Karpas-422 (cell line): ENCODE data around the gene ELP4. TPM values are rescaled to one million over a fixed set of nuclear protein-coding genes. Genes with fewer than 3 reads are reported as not detected.

Source experiments
- DNase-seq: peaks from one replicate; pipeline ENCODE4 v3.0.0-alpha.2; 2015
- H2AFZ ChIP-seq: fragments of 200-600 bp; sonication (generic); 2 replicates; pipeline ENCODE4 v1.6.1; 2014; ENCODE audit warnings: antibody characterized with exemption, low read length, mixed read lengths
- H3K27ac ChIP-seq: fragments of 200-600 bp; sonication (generic); 2 replicates; pipeline ENCODE4 v1.5.1; 2014; ENCODE audit warnings: mild to moderate bottlenecking, low read length, moderate library complexity
- H3K27me3 ChIP-seq: fragments of 200-600 bp; sonication (generic); 2 replicates; pipeline ENCODE4 v1.6.1; 2014; ENCODE audit warnings: low read length, mixed read lengths
- H3K36me3 ChIP-seq: fragments of 200-600 bp; sonication (generic); 2 replicates; pipeline ENCODE4 v1.6.1; 2014; ENCODE audit warnings: low read length, mixed read lengths; ENCODE audit not compliant: insufficient read depth
- H3K4me1 ChIP-seq: fragments of 200-600 bp; sonication (generic); 2 replicates; pipeline ENCODE4 v1.6.1; 2014; ENCODE audit warnings: mild to moderate bottlenecking, low read length, mixed read lengths
- H3K4me2 ChIP-seq: fragments of 200-600 bp; sonication (generic); 2 replicates; pipeline ENCODE4 v1.6.1; 2014; ENCODE audit warnings: low read length, low read depth, mild to moderate bottlenecking; ENCODE audit not compliant: poor library complexity, severe bottlenecking
- H3K4me3 ChIP-seq: fragments of 200-600 bp; sonication (generic); 2 replicates; pipeline ENCODE4 v1.5.1; 2014; ENCODE audit warnings: mild to moderate bottlenecking, antibody characterized with exemption, low read length, mixed read lengths
- H3K79me2 ChIP-seq: fragments of 200-600 bp; sonication (generic); 2 replicates; pipeline ENCODE4 v1.6.1; 2014; ENCODE audit warnings: mild to moderate bottlenecking, low read length, mixed read lengths
- H3K9ac ChIP-seq: fragments of 200-600 bp; sonication (generic); 2 replicates; pipeline ENCODE4 v1.6.0; 2014; ENCODE audit warnings: low read length
- H3K9me2 ChIP-seq: fragments of 200-600 bp; sonication (generic), shearing (Covaris generic); replicated peaks from 2 replicates; pipeline ENCODE4 v1.6.0; 2014; ENCODE audit warnings: mild to moderate bottlenecking, low read length, moderate library complexity; ENCODE audit not compliant: insufficient read depth
- H3K9me3 ChIP-seq: fragments of 300-700, 200-600 bp; sonication (generic); 2 replicates; pipeline ENCODE4 v1.6.1; 2014; ENCODE audit warnings: low read length, mixed read lengths
- H4K20me1 ChIP-seq: fragments of 200-600 bp; sonication (generic); 2 replicates; pipeline ENCODE4 v1.6.1; 2014; ENCODE audit warnings: mild to moderate bottlenecking, antibody characterized with exemption, low read length, low read depth; ENCODE audit not compliant: insufficient read depth
- total RNA-seq: library from RNA; depleted of rRNA; stranded (reverse); fragments of >200 nt; shearing (Covaris generic); gene quantifications from 2 replicates; pipeline ENCODE4 v1.2.3, GENCODE V29; 2014; ENCODE audit warnings: low replicate concordance

The ELP4 gene
- total RNA-seq, 1 experiment from 2014 or later = 87.1 TPM

DNA sequence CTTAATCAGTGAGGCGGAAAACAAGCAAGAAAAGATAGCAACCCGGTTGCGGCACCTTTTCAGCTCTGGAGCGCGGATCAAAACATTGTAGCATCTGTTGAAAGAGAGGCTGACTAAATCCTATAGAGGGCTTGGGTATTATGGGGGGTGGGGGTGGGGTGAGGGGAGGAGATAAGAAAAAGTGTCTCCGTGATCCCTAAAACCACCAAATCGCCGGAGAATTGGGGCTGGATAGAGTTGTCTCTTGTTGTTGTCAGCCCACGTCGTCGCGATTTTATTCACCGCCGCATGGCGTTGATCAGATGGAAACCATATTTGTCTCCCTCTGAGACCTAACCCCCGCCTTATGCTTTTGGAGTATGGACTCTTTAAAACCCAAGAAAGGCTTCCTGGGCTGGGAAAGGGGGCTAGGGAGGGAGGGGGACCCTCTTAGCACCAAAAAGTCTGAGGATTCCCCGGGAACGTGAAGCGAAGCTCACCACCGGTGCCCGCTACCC lies 288.5 kb downstream of the ELP4 start:
- peak overlapping the region; percentile 89; the same call in 1 of the 2 replicates for H2AFZ ChIP-seq
- peak overlapping the region; percentile 55 for H3K9ac ChIP-seq
- H3K79me2 ChIP-seq = no peaks in the 10 kb centered on the region
- no peak for DNase-seq
- peak overlapping the region; percentile 59 for H3K4me2 ChIP-seq
- H3K4me1 ChIP-seq = peaks cover 5% of the 10 kb centered on the region
- no peaks in the 10 kb centered on the region for H3K9me3 ChIP-seq
- no peaks in the 10 kb centered on the region for H3K36me3 ChIP-seq
- H4K20me1 ChIP-seq = no peaks in the 10 kb centered on the region
- no peaks in the 10 kb centered on the region for H3K27me3 ChIP-seq
- H3K4me3 ChIP-seq = peak overlapping the region; percentile 51; the same call in 1 of the 2 replicates
- H3K9me2 ChIP-seq = no peaks in the 10 kb centered on the region
- no peak overlapping the region for H3K27ac ChIP-seq

DNA sequence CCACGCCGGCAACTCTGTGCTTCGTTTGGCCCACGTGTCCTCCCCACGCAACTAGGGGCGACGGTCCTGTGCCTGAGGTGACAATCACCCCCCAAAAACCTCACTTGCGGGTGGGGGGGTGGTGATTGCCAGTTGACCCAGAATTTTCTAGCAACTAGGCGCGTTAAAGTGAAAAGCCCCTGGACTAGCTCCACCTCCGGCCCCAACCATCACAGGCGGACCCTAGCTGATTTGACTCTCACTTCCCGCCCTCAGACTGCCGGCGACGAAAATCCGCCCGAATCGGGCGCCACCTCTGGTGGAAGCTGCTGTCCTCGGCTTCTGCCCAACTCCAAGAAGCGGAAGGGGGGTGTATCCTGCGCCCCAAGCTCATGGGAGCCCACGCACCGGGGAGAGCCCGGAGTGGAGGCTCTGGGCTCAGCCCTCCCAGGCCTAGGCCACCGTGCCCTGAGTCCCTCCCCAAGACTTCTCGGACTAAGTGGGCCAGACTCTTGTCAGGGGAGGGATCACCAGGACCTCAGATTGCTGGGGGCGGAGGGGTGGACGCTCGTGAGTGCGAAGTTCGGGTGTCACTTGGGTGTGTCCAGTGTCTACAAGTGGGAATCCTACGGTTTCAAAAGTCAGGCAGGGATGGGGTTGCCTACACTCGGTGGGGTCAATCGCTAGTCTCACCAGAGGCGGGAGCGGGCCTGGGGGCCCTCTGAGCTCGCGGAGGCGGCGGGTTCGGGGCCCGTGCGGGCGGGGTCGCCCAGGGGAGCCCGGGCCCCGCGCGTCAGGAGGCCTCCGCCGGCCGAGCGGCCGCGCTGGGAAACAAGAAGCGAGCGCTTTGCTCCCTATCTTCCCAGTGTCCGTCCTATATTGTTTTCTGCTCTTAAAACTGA lies 289.2 kb downstream of the ELP4 start:
- H2AFZ ChIP-seq = peak overlapping the region; percentile 89; the same call in 1 of the 2 replicates
- no peaks in the 10 kb centered on the region for H3K9me2 ChIP-seq
- DNase-seq = peak; percentile 81
- no peaks in the 10 kb centered on the region for H4K20me1 ChIP-seq
- peak overlapping the region; percentile 59 for H3K4me2 ChIP-seq
- peaks cover 5% of the 10 kb centered on the region for H3K4me1 ChIP-seq
- peak overlapping the region; percentile 55 for H3K9ac ChIP-seq
- H3K27ac ChIP-seq = no peak overlapping the region
- H3K9me3 ChIP-seq = no peaks in the 10 kb centered on the region
- H3K4me3 ChIP-seq = peak overlapping the region; percentile 51; the same call in 1 of the 2 replicates
- H3K79me2 ChIP-seq = no peaks in the 10 kb centered on the region
- no peaks in the 10 kb centered on the region for H3K36me3 ChIP-seq
- no peaks in the 10 kb centered on the region for H3K27me3 ChIP-seq

- no peaks in the 10 kb centered on the region for H4K20me1 ChIP-seq
- H3K9me2 ChIP-seq = no peaks in the 10 kb centered on the region
- no peaks in the 10 kb centered on the region for H3K36me3 ChIP-seq
- no peak overlapping the region for H3K4me3 ChIP-seq
- no peak overlapping the region for H2AFZ ChIP-seq
- no peak overlapping the region for H3K27ac ChIP-seq
- no peaks in the 10 kb centered on the region for H3K27me3 ChIP-seq
- H3K79me2 ChIP-seq = no peaks in the 10 kb centered on the region
- no peaks in the 10 kb centered on the region for H3K9me3 ChIP-seq
- H3K4me2 ChIP-seq = no peak overlapping the region
- no peak for DNase-seq
- no peak overlapping the region for H3K9ac ChIP-seq
- H3K4me1 ChIP-seq = peaks cover 12% of the 10 kb centered on the region
Observed at GRCh38 chr11:31799435-31800397, 290.1 kb downstream of the ELP4 start.

DNA sequence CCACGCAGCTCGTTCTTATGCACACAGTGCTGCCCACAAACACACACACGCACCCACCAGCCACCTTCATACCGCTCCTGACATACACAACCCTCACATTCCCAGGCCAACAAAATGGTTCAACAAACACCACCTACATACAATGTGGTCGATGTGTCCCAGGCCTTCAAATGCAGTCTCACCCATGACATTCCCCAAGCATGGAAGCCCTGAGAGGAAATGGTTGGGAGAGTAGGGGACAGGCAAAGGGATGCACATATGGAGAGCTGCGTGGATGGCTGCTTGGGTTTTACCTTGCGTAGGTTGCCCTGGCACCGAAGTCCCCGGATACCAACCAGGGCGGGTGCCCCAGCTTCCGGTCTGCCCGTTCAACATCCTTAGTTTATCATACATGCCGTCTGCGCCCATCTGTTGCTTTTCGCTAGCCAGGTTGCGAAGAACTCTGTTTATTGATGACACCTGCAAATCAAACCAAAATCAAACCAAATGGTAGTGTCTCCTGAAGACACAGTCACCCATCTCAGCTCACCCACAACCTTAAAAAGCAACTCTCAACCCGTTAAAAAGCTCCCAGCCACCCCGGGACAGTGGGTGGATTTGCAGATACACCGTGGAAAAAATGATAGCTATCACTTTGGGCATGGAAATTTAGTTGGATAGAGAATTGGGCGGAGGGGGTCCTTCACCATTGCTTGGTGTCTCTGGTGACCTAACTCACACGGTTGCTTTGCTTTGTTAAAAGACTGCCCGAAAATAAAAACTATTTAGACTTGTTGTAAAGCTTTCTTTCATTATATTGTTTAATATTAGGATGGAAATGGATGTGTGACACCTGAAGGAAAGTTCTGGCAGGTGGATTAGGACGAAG lies 291.1 kb downstream of the ELP4 start:
- Histone ChIP-seq H3K27me3 (no peaks in the 10 kb centered on the region), H3K4me3 (no peak overlapping the region), H3K4me1 (peaks cover 18% of the 10 kb centered on the region)

DNA sequence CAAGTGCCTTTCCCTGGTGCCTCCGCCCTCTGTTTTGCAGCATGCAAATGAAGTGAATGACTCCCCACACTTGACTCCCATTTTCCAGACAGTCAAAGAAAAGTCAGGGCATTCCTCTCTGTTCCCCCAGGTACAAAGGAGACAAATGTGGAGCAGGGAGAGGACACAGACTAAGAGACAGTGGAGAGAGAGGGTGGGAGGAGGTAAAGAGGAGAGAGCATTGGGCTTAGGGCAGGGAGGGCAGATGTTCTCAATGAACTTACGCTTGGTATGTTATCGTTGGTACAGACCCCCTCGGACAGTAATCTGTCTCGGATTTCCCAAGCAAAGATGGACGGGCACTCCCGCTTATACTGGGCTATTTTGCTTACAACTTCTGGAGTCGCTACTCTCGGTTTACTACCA lies 291.7 kb downstream of the ELP4 start:
- no peak for DNase-seq
- H3K9me3 ChIP-seq = no peaks in the 10 kb centered on the region
- no peaks in the 10 kb centered on the region for H3K79me2 ChIP-seq
- no peaks in the 10 kb centered on the region for H4K20me1 ChIP-seq
- H3K27me3 ChIP-seq = no peaks in the 10 kb centered on the region
- H3K9ac ChIP-seq = no peak overlapping the region
- no peaks in the 10 kb centered on the region for H3K36me3 ChIP-seq
- no peak overlapping the region for H3K4me2 ChIP-seq
- H3K4me3 ChIP-seq = no peak overlapping the region
- no peak overlapping the region for H3K27ac ChIP-seq
- peaks cover 18% of the 10 kb centered on the region for H3K4me1 ChIP-seq
- H2AFZ ChIP-seq = no peak overlapping the region
- no peaks in the 10 kb centered on the region for H3K9me2 ChIP-seq

More for the DNA sequence above, 291.1 kb downstream of the ELP4 start:
- no peak overlapping the region for H3K27ac ChIP-seq
- H3K9ac ChIP-seq = no peak overlapping the region
- no peaks in the 10 kb centered on the region for H4K20me1 ChIP-seq
- H3K9me2 ChIP-seq = no peaks in the 10 kb centered on the region
- no peak overlapping the region for H3K4me2 ChIP-seq
- H3K79me2 ChIP-seq = no peaks in the 10 kb centered on the region
- no peak for DNase-seq
- no peaks in the 10 kb centered on the region for H3K36me3 ChIP-seq
- H2AFZ ChIP-seq = no peak overlapping the region
- H3K9me3 ChIP-seq = no peaks in the 10 kb centered on the region

DNA sequence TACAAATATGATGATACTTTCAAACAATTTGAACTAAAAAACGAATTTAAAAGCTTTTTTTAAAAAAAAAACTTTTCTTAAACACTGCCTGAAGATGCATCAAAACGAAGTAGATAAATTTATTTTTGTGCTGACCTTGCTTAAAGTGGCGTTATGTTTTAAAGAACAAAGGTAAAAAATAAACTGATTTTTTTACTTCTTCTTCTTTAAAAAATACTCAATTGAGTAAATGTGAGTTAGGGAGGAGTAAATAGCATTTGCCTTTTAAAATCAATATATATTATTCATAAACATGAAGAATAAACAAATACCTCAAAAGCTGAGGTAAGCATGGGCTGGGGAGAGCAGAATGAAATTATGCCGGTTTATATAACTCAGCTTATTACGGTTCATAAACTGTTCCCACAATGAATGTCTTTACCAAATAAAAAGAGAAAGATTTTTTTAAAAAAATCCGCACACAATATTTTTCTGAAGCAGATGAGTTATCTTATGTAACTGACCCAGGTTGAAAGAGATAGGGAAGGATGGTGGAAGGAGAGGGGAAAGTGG lies 292.5 kb downstream of the ELP4 start:
- Histone ChIP-seq H4K20me1 (no peaks in the 10 kb centered on the region), H3K4me2 (no peak overlapping the region), H3K27me3 (no peaks in the 10 kb centered on the region), H3K9me2 (no peaks in the 10 kb centered on the region), H3K27ac (no peak overlapping the region), H3K9me3 (no peaks in the 10 kb centered on the region), H3K36me3 (no peaks in the 10 kb centered on the region), H3K4me1 (peaks cover 18% of the 10 kb centered on the region), H3K9ac (no peak overlapping the region), H2AFZ (no peak overlapping the region), H3K4me3 (no peak overlapping the region), H3K79me2 (no peaks in the 10 kb centered on the region)
- DNase-seq = no peak

DNA sequence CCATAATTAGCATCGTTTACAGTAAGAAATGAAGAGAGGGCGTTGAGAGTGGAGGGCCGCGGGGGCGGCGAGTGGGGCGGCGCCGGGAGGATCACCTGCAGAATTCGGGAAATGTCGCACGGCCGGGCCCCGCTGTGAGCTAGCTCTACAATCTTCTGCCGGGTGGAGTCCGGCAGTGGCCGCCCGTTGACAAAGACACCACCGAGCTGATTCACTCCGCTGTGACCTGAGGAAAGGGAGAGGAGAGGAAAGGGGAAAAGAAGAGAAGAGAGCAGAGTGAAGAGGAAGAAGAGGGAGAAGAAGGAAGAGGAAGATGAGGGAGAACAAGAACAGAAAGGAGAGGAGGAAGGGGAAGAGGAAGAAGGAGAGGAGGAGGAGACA lies 293.0 kb downstream of the ELP4 start:
- Histone ChIP-seq H3K9ac (no peak overlapping the region), H3K27me3 (no peaks in the 10 kb centered on the region), H4K20me1 (no peaks in the 10 kb centered on the region), H3K4me2 (peak overlapping the region; percentile 42), H3K79me2 (no peaks in the 10 kb centered on the region), H3K9me2 (no peaks in the 10 kb centered on the region), H3K27ac (no peak overlapping the region), H3K4me1 (peaks cover 18% of the 10 kb centered on the region), H2AFZ (no peak overlapping the region), H3K4me3 (peak overlapping the region; percentile 33; the same call in 1 of the 2 replicates), H3K9me3 (no peaks in the 10 kb centered on the region), H3K36me3 (no peaks in the 10 kb centered on the region)
- no peak for DNase-seq
